ENCODE data around the gene NKIRAS1.
A peak's percentile ranks its signal among the peaks of the same experiment; 100 is the strongest.

Gene NKIRAS1

DNA sequence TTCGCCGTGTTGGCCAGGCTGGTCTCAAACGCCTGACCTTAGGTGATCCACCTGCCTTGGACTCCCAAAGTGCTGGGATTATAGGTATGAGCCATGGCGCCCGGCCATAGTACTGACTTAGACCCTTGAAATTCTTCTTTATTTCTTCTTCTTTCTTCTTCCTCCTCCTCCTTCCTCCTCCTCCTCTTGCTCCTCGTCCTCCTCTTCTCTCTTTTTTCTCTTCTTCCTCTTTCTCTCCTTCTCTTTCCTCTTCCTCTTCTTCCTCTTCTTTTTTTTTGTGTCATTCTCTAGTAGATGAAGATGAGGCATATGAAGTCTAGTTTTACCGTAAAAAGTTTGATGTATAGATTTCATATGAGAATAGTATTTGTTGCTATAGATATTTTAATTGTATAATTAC, 9.5 kb upstream of the NKIRAS1 start:
- TF ChIP-seq, protein P1, sequence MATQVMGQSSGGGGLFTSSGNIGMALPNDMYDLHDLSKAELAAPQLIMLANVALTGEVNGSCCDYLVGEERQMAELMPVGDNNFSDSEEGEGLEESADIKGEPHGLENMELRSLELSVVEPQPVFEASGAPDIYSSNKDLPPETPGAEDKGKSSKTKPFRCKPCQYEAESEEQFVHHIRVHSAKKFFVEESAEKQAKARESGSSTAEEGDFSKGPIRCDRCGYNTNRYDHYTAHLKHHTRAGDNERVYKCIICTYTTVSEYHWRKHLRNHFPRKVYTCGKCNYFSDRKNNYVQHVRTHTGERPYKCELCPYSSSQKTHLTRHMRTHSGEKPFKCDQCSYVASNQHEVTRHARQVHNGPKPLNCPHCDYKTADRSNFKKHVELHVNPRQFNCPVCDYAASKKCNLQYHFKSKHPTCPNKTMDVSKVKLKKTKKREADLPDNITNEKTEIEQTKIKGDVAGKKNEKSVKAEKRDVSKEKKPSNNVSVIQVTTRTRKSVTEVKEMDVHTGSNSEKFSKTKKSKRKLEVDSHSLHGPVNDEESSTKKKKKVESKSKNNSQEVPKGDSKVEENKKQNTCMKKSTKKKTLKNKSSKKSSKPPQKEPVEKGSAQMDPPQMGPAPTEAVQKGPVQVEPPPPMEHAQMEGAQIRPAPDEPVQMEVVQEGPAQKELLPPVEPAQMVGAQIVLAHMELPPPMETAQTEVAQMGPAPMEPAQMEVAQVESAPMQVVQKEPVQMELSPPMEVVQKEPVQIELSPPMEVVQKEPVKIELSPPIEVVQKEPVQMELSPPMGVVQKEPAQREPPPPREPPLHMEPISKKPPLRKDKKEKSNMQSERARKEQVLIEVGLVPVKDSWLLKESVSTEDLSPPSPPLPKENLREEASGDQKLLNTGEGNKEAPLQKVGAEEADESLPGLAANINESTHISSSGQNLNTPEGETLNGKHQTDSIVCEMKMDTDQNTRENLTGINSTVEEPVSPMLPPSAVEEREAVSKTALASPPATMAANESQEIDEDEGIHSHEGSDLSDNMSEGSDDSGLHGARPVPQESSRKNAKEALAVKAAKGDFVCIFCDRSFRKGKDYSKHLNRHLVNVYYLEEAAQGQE (IDR thresholded peaks at IDR 0.05; ENCODE audit: insufficient read depth in 1 of 2, low read depth in 2 of 2, low read length in 2 of 2): no peak
- TF ChIP-seq SIN3A (IDR thresholded peaks at IDR 0.05; ENCODE audit: borderline replicate concordance, insufficient read depth, low read length): no peak
- no peak for TF ChIP-seq FOXP2 (optimal IDR thresholded peaks at IDR 0.05; ENCODE audit: borderline replicate concordance, extremely low read depth, extremely low read length, insufficient read depth)
- TF ChIP-seq POLR2AphosphoS5 (IDR thresholded peaks at IDR 0.05; ENCODE audit: low read depth, low read length): no peak
- no peak for TF ChIP-seq TAF1 (IDR thresholded peaks at IDR 0.05; ENCODE audit: borderline replicate concordance, insufficient read depth, low read length)

DNA sequence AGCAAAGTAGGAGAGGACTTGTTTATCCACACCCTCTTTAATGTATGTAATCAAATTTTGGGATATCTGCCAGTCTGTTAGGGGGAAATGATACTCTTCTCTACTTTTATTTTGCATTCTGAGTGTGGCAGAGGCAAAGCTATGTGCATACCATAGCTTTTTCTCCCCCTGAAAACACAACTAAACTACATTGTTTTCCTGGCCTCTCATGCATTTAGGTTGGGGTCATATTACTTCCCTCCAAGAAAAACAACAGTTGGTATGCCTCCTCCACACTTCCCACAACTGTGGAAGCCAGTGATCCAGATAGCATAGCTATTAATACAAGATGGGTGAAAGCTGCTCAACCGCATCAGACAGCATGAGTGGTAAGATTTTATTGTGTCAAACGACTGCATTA, 7.0 kb upstream of the NKIRAS1 start:
- TF ChIP-seq FOXP2 (optimal IDR thresholded peaks at IDR 0.05; ENCODE audit: borderline replicate concordance, extremely low read depth, extremely low read length, insufficient read depth) (no peak), TAF1 (IDR thresholded peaks at IDR 0.05; ENCODE audit: borderline replicate concordance, insufficient read depth, low read length) (no peak), POLR2AphosphoS5 (IDR thresholded peaks at IDR 0.05; ENCODE audit: low read depth, low read length) (no peak), SIN3A (IDR thresholded peaks at IDR 0.05; ENCODE audit: borderline replicate concordance, insufficient read depth, low read length) (no peak)
- TF ChIP-seq, protein P1 (IDR thresholded peaks at IDR 0.05; ENCODE audit: insufficient read depth in 1 of 2, low read depth in 2 of 2, low read length in 2 of 2): no peak

DNA sequence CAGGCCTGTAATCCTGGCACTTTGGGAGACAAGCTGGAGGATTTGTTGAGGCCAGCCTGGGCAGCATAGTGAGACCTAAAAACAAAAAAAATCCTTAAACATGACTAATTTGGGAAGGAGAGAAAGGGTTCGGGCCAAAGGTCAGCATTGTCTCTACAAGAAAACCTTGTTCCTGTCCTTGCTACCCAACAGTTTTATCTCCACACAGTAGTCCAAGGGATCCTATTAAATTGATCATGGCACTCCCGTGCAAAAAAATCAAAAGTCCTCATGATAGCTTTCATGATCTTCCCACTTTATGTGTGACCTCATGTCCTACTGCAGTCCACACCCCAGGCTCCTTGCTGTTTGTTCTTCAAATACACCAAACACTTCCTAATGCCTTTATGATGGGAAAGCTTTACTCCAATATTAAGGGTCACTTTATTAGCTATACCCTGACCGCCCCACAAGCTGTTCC, 4.3 kb upstream of the NKIRAS1 start:
- TF ChIP-seq POLR2AphosphoS5 (IDR thresholded peaks at IDR 0.05; ENCODE audit: low read depth, low read length) (peak; percentile 55; the same call in 1 of the 2 replicates), SIN3A (IDR thresholded peaks at IDR 0.05; ENCODE audit: borderline replicate concordance, insufficient read depth, low read length) (no peak), TAF1 (IDR thresholded peaks at IDR 0.05; ENCODE audit: borderline replicate concordance, insufficient read depth, low read length) (no peak)

DNA sequence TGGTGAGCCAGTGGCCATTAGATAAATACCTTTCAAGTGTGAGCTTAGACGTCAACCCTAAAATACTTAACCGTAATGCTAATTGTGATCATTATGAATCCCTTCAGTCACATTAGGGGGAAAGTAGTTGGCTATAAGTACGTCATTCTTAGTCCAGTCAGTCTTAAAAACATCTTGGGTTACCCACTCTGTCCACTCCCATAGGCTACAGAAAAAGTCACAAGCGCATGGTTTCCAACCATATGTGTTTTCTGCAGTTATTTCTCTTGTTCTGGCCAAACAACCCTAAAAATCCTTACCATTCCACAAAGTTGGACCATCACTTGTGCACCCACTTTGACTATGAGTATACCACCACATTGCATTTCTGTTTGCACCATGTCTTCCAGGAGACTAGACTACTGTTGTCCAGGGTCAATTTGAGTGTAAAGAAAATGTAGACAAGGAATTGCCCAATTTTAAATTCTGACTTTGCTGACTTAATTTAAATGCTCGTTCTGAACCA, 3.4 kb upstream of the NKIRAS1 start:
- no peak for TF ChIP-seq FOXP2 (optimal IDR thresholded peaks at IDR 0.05; ENCODE audit: borderline replicate concordance, extremely low read depth, extremely low read length, insufficient read depth)
- TF ChIP-seq, protein P1 (IDR thresholded peaks at IDR 0.05; ENCODE audit: insufficient read depth in 1 of 2, low read depth in 2 of 2, low read length in 2 of 2): no peak
- peak; percentile 52; the same call in 1 of the 2 replicates for TF ChIP-seq POLR2AphosphoS5 (IDR thresholded peaks at IDR 0.05; ENCODE audit: low read depth, low read length)
- TF ChIP-seq SIN3A (IDR thresholded peaks at IDR 0.05; ENCODE audit: borderline replicate concordance, insufficient read depth, low read length): no peak

DNA sequence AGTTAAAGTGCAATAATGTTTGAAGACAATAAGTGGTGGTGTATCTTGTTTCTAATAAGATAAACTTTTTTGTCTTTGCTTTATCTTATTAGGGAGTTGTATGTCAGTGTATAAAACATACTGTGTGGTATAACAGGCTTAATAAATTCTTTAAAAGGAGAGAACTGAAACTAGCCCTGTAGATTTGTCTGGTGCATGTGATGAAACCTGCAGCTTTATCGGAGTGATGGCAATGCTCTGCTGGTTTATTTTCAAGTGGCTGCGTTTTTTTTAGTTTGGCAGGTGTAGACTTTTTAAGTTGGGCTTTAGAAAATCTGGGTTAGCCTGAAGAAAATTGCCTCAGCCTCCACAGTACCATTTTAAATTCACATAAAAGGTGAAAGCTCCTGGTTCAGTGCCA, 2.8 kb upstream of the NKIRAS1 start:
- no peak for TF ChIP-seq FOXP2 (optimal IDR thresholded peaks at IDR 0.05; ENCODE audit: borderline replicate concordance, extremely low read depth, extremely low read length, insufficient read depth)

DNA sequence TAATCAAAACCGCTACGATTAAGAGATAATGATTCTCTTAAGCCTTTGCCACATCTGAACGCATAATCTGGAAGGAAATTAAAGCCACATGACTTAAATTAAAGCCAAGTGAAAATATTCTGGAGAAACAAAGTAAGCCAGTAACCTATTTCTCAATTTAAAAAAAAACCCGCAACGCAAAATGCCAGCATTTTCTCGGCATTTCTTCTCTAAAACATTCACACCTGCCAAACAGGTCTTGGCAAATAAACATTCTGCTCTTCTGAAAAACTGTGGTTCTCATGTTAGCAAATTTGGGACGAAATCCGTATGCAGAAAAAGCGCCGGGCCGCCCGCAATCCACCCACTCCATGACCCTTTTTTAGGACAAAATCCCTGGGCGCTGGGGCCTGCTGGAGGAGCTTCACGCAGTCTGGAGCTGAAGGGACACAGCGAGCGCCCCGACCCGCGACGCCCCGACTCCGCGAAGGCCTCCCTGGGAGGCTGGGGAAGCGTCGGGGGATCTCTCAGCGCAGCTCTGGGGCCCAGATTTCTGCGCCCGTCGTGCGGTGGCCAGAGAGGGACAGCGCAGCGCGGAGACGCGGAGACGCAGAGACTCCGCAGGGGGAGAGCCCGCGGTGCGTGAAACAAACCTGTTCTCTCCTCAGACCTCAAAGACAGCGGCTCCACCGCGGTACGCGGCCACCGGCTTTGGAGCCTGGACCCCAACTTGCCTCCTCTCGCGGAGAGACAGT, 471 bp downstream of the NKIRAS1 start:
- TF ChIP-seq SIN3A (IDR thresholded peaks at IDR 0.05; ENCODE audit: borderline replicate concordance, insufficient read depth, low read length) (no peak), POLR2AphosphoS5 (IDR thresholded peaks at IDR 0.05; ENCODE audit: low read depth, low read length) (no peak), FOXP2 (optimal IDR thresholded peaks at IDR 0.05; ENCODE audit: borderline replicate concordance, extremely low read depth, extremely low read length, insufficient read depth) (no peak), TAF1 (IDR thresholded peaks at IDR 0.05; ENCODE audit: borderline replicate concordance, insufficient read depth, low read length) (no peak)
- TF ChIP-seq, protein P1 (IDR thresholded peaks at IDR 0.05; ENCODE audit: insufficient read depth in 1 of 2, low read depth in 2 of 2, low read length in 2 of 2): no peak

Data from PFSK-1 (cell line).